Stimulated activated naive CD8-positive, alpha-beta T cell treated with anti-CD3 and anti-CD28 coated beads, Interleukin-15, amount 100 ng/mL, for 72 hours (primary cell): ENCODE results near the gene TRPM4.

Experiments used
- ATAC-seq: fragments of 150-1000 bp; cut with Tn5 transposase; 2 replicates; pipeline ENCODE4 v1.10.0; 2021; ENCODE audit warnings: mild to moderate bottlenecking, moderate library complexity
- DNase-seq, 2 donors: peaks; one replicate each; pipeline ENCODE4 v3.0.0; 2021 to 2022
- H3K27ac Mint-ChIP-seq, 2 donors: one replicate each; pipeline ENCODE4 v1.8.0; 2022; ENCODE audit warnings: mild to moderate bottlenecking in 2 of 2, mixed read lengths in 2 of 2, moderate library complexity in 2 of 2
- H3K27me3 Mint-ChIP-seq: one replicate; pipeline ENCODE4 v1.8.0; 2022; ENCODE audit warnings: mixed read lengths
- H3K4me1 Mint-ChIP-seq: one replicate; pipeline ENCODE4 v1.8.0; 2022; ENCODE audit warnings: mild to moderate bottlenecking, mixed read lengths
- H3K4me3 Mint-ChIP-seq, 2 donors: one replicate each; pipeline ENCODE4 v1.8.0; 2022; ENCODE audit warnings: mild to moderate bottlenecking in 2 of 2, mixed read lengths in 2 of 2, moderate library complexity in 1 of 2
- H3K9me3 Mint-ChIP-seq, 2 donors: one replicate each; pipeline ENCODE4 v1.8.0; 2022; ENCODE audit warnings: mixed read lengths in 2 of 2

The TRPM4 gene

GRCh38 chr19:49256691-49257090 lies 99.1 kb downstream of the TRPM4 start:
- Mint-ChIP-seq H3K27me3 (peaks cover 50% of the 10 kb centered on the region), H3K4me3 (no peak overlapping the region), H3K4me1 (no peaks in the 10 kb centered on the region), H3K9me3 (peaks cover 22 to 39% of the 10 kb centered on the region in 2 donors), H3K27ac (no peak overlapping the region)
- ATAC-seq: no peak
- DNase-seq: no peak
